CD1c-positive myeloid dendritic cell (primary cell): ENCODE data around the gene PFKFB2.

ENCODE experiments used
- DNase-seq: peaks from one replicate; pipeline ENCODE4 v3.0.0-alpha.2; 2016; ENCODE audit errors: extremely low spot score

PFKFB2 gene

DNA sequence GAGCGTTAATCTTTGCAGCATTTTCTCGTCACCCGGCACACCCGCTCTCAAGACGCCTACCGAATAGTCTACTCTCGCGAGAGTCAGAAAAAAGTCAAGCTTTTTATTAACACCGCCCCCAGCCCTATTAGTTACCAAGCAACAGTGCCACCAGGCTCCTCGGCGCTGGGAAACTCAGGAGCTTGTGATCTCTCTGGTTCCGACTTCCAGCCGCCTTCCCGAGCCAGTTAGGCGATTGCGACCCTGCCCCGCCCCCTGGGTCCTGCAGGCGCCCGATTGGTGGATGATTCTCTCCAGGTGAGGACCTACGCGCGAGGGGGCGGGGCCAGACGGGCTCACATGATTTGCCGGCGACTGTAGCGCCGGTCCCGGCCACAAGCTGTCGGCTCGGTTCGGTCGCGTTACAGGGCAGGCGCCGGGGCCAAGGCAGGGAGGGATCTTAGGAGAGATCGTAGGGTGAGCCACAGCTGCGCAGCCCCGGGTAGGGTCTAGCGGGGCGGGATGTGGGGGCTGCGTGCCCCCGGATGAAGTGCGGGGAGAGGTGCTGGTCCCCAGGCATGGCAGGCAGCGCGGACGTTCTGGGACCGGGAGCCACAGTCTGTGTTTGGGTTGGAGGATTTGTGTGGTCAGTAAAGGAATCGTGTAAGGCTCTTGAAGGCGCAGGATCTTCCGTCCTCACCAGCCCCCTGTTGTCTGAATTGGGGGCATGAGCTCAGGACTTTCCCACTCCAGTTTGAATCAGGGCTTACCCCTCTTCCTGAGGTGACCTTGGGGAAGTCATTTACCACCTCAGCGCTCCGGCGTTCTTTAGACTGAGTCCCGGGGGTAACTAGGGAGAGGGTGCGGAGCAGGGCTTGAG lies at the start of gene PFKFB2:
TSS of gene PFKFB2 (plus strand) at position 365 of the 859 bp plus-strand sequence. CDS start 1,443 bp downstream, outside the sequence.
- DNase-seq: peak; percentile 97

DNA sequence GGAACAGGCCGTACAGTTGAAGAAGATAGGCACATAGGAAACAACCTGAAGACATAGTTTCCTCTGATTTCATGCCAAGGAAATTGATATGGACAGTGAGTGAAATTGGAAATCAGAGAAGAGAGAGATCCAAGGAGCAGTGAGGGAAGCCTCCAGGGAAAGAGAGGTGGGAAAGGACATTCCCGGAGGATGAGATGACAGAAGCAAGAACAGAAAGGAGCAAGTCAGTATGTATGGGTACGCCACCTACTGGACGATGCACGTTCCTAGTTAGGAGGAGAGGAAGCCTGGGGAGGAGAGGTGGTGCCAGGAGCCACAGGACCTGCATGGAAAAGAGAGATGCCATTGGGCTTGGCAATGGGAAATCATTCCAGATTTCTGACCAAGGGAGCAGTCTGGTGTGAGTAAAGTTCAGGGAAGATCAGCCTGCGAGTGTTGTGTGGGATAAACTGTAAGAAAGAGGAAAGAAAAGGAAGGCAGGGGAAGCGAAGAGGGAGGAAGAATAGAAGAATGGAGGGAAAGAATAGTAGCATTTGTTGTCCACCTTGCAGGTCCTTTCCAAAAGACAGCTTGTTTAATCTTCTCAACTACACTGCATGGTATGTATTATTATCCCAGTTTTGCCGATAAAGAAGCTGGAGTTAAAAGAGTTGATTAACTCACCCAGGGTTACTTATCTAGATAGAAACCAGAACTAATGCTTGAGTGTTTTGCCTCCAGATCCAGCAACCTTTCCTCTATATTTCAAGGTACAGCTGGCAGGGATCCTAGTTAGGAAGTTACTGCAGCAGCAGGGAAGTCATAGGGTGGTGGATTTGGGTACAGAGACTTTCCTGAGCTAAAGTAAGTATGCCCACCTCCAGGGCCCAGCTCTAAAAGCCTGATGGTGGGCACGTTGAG lies 47.9 kb upstream of the PFKFB2 start:
- peak; percentile 57 for DNase-seq

DNA sequence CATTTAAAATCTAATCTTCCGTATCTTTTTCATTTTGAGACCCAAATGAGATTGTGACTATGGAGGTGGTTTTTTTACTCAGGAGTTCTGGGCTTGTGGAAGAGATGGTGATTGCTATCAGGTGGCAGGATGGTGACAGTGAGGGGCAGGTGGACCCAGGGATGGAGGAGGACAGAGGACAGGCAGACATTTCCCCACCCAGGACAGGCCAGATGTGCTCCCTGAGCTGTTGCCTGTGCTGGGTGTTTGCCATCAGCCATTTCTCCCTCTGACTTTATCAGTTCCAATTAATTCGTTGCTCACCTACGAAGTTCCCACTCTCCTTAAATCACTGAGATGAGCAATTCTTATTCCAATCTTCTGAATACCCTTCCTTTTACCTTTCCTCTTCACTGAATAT lies 47.0 kb upstream of the PFKFB2 start:
- DNase-seq: no peak

DNA sequence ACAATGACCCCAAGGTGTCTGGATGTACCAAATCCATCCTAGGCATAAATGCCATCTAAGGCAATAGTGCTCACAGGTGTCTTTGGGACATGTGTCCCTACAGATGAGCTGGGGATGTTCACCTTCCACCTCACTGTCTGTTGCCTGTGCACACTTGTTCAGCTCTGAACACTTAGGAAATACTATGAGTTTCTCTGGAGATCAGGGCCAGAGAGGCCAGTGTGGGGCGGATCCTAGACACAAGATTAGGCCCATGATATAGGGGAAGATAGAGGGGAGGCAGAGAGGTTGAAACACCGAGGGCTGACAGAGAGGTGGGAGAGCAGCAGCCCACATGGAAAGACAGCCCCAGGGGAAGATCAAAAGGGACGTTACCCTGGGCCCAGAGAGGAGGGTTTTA lies 46.2 kb upstream of the PFKFB2 start:
- DNase-seq: no peak

DNA sequence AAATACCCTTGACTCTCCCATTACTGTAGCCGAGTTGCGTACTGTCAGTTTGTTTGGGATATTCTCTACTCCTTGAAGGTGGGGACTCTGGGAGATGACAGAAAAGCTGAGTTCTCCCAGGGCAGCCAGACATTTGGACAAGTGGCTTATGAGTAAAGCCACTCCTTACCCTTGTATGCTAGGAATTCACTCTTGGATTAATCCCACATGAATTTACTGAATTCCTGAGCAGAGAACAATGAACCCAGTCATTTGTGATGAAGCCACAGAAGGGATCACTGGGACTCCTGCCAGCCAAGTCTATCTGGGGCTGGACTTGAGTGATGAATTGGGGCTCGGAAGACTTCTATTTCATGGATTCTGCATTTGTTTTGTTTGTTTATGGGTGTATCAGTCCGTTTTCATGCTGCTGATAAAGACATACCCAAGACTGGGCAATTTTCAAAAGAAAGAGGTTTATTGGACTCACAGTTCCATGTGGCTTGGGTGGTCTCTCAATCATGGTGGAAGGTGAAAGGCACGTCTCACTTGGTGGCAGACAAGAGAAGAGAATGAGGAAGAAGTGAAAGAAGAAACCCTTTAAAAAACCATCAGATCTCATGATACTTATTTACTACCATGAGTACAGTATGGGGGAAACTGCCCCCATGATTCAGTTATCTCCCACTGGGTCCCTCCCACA lies 45.6 kb upstream of the PFKFB2 start:
- no peak for DNase-seq

DNA sequence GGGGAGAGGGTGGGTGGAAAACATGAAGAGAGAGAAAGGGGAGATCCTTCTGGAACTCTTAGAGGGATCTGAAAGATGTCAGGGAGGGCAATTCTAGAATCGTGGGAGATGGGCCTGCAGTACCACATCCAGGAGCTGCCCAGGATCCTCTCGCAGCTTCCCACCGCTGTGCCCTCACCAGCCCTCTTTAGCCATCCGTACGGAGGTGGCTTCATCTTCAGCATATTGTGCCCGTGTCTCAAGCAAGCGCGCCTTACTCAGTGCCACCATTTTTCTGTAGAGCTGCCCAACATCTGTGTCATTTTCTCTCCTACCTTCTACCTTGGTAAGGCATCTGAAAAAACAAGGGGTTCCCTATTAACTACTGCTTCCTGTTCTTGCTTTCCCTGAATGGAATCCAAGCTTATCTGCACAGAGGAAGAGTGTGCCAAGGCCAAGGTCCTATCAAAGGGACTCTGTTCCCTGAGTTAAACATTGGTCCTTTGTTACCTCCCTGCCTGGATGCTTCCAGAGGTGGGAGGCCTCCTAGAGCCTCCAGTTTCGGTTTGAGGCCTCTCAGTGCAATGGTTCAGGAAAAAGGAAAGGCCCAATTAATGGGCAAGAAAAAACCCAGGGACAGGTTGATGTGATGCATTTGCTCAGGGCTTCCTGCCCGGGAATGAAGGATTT lies 43.8 kb upstream of the PFKFB2 start:
- DNase-seq: no peak

DNA sequence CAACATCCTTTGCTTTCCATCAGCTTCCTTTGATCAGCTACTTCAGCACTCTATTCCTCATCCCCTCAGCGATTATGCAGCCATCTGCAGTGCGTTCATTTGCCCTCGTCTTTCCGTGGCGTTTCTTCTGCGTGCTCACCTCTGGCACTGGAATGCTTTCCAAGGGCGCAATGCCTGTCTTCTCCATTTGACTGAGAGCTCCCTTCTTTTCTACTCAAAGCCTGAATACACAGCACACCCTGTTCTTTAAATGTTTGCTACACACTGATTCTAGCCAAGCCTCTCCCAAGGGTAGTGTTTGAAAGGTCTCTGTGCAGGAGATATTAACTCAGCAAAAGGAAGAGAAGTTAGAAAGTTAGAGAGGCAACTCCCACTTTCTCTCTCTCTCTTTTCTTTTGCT lies 43.1 kb upstream of the PFKFB2 start:
- no peak for DNase-seq

DNA sequence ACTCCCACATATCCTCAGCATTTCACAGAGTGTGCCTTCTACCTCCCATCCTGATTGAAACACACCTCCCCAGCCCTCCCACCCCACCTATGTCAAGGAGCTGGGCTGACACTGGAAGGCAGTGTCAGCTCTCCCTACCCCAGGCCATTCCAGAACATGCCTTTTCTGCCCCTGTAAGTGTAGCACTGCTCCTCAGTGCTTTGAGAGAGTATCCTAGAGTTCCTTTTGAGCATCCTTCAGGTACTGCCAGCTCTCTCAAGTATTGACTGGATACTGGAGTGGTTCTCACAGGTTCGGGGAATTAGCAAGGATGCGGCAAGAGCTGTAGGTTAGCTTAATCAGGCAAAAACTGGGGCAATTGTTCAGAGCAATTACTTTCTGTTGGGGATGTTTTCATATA lies 42.3 kb upstream of the PFKFB2 start:
- DNase-seq: no peak

DNA sequence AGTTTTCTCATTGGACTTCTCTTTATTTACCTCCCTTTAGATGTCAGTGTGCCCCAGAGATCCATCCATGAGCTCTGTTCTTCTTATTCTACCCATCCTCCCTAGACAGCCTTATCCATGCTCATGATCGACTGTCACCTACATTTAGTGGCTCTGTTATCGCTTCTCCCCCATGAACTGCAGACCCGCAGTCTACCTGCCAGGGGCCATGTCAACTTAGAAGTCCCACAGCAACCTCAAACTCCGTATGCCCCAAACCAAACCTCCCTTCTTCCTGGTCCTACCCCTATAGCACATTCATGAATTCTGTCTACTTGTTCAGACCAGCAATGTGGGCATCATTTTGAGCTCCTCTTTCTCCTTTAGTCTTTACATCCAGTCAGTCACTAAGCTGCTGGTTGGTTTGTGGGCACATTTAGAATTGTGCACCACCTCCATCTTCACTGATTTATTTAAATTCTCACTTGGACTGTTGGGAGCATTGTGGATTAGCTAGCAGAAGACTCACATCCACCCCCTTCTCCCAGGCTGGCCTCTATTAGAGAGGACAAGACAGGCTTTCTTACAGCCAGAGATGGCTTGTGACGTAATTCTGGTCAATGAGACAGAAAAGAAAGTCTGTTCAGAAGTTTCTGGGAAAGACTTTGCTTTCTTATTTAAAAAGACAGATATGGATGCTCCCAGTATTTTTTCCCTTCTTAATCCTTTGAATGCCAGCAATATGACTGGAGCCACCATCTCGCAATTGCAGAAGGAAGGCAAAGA lies 39.6 kb upstream of the PFKFB2 start:
- DNase-seq: no peak

DNA sequence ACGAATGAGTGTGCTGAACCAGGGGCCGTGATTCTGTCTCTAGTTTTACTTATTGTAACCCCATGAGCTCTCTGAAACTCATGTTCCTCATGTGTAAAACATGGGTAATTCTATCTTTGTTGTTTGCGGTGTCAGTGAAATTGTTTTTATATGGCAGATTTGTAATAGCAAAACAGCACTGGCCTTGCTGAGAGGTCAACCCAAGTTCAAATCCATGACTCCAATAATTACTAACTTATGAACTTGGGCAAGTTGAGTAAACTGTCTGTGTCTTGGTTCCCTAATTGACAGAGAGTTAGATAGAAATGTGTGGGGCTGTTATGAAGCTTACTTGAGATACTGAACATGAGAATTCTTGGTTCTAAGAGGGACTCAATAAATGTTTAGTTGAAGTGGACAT lies 38.3 kb upstream of the PFKFB2 start:
- DNase-seq: peak; percentile 44

DNA sequence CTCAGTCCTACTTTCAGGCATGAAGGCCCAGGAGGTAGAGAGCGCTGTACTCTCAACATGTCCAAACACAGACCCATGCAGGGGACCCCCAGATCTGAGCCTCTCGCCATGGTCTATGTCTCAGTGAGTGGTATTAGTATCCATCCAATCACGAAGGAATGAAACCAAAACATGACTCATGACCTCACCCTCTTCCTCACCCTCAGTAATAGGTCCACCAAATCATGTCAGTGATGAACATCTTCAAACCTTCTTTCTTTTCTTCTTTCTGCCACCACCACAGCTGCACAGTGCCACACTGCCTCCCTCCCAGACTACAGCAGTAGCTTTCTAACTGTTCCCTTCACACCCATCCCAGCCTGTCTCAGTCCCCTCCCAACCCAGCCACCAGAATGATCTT lies 37.3 kb upstream of the PFKFB2 start:
- no peak for DNase-seq

DNA sequence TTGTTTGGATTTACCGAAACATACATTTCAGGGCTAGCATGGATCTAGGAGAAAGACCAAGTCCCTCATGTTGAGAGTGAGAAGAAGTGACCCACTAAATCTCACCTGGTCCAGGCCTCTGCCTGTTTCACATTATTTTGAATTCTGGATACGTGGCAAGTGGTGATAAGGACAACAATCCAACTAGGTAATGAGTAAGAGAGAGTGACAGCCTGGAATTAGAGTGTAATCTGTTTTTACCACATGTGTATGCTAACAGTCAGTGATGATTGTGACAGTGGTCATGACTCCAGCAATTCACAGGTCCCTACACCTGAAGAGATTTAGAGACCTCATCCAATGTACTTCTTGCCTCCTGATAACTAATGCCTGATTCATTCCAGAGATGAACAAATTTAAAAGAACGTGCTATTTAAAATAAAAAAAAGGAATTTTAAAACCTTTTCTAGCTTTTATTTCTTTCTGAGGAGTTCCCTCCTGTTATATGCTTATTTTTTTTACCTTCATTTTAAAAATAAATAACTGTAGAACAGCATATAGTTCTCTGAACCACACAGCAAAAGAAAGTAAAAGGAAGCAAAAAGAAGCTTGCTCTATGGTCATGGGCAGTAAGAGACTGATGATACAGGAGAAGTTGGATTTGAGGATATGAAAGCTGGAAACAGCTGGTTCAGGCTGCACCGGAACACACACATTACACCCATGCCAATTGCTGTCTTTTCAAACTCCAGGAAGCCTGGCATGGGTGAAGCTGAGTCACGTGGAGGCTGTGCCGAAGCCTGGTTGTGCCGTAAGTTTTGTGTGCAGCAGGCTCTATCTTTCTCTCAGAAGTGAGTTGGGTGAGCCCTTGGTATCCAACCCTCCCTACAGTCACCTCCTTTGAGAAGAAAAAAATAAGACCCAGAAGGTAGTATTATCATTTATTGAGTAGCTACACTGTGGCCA lies 35.2 kb upstream of the PFKFB2 start:
- DNase-seq: peak; percentile 87

DNA sequence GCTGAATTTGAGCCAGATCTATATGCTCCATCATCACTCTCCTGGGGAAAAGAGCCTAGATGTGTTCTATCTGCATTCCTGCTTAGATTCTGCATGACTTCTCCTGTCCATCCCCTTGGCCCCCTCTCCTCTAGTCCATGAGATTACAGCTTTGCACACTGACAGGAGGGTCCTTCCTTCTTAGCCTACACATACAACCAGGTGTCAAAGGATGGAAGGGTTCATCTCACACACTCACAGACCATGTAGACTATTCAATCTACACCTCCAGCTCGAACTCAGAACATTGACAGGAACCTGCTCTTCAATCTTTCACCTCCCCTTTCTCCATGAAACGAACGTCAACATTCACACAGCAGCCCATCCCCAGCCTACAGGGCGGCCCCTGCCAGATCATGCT lies 34.4 kb upstream of the PFKFB2 start:
- DNase-seq: no peak

DNA sequence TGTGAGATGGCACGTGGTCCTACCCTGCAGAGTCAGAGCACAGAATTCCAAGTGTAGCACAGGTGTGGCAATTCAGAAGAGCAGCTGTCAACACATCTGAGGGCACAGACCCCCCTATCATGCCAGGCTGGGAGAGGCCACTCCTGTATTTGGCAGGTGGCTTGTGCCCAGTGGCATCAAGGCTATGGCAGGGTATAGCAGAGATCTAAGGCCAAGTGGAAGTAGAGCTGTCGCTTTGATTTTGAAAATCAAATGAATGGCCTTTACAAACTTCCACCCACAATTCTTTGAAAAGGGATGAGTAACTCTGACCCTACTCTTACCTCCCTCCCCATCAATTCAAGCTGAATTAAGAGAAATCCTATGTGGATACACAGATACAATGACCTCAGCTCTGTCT lies 33.9 kb upstream of the PFKFB2 start:
- no peak for DNase-seq

DNA sequence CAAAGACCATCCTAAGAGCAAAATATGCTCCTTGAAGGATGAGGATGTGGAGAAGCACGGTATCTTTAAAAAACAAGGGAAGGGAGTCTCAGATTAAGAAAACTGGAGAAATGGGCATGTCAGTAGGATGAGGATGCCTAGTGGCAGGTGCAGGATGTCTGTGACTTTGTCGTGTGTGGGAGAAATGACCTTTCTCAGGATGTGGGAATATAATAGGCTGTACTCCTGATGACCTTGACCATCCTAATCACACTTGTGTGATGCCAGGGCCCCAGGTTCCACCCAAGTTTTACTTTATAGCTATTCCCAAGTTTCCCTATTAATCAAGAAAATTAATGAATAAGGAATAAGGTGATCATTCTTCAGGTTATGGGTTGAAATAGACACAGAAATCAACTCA lies 33.4 kb upstream of the PFKFB2 start:
- DNase-seq: no peak

DNA sequence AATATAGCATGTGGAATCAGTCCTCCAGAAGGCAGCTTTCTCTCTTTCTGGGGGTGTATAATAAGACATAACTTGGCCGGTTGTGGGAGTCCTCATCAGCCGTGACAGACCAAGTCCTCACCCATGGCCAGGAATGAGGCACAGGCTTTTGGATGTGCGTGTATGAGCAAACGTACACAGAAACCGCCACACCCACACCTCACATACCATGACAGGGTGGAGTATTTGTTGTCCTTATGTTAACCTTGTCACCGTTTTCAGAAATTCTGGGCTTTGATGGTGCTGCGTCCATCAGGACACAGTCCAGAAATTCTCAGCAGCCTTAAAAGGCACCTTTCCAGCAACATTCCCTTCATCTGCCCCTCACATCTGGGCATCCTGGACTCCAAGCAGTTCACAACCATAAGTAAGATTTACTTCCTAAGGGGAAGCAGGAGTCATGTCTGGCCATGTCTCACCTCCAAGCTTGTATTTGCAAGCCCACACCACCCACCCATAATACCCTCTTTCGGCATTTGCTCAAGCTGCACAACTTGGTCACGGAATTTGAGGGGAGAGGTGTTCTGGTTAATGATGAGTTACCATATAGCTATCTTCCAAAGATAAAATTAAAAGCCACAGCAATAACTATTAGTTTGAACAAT lies 32.9 kb upstream of the PFKFB2 start:
- DNase-seq: no peak

DNA sequence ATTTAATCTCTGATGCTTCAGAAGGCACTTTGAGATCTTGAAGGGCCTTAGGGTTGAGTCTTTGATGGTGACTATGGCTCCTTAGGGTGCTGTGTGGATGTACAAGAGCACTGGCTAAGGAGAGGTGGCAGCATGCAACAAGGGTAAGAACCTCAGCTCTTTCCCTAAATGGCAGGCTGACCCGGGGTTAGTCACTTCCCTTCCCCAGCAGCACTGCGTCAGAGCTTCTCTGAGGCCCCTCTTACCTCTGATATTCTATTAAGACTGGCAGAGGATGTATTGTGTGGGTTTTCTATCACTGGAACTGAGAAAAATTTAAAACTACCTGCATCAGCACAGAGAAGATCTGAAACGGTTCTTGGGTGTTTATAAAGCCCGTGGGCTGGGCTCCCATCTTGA lies 32.4 kb upstream of the PFKFB2 start:
- peak; percentile 46 for DNase-seq

DNA sequence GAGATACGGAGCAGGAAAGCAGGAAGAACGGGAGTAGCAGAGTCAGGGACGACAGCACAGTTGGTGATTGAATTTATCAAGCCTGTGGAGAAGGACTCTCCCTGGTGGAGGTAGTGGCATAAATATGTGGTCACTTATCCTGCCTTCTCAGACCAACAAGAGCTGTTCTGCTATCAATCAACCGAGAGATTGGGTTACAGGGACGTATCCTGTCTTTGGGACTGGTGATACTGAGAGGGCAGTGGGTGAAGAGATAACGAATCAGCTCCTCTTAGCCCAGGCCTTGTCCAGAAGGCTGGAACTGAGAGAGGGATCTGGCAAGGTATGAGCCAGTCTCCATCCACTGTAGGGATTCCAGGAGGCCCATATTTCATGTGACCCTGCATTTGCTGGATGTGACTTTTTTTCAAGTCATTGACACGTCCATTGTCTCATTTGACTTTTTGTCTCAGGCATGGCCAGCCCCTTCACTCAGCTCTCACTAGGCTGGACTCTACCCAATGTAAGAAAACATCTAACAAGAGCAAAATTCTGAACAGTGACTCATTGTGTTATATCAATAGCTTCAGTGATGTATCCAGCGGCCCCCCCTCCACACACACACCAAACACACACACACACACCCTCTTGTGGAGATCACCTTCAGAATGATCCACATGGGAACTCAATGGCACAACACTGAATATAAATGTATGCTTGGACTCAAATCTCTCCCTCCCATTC lies 31.8 kb upstream of the PFKFB2 start:
- DNase-seq: no peak
